GM15510 (cell line): ENCODE data around the gene TFG.

Source experiments
- POLR2A ChIP-seq: IDR thresholded peaks from 3 replicates; pipeline ENCODE4 v1.6.1; 2011; ENCODE audit warnings: borderline replicate concordance; ENCODE audit not compliant: insufficient read length; ENCODE audit errors: extremely low read depth

TFG gene

GRCh38 chr3:100775669-100776068 lies 66.4 kb downstream of the TFG start:
- no peak for TF ChIP-seq POLR2A

DNA sequence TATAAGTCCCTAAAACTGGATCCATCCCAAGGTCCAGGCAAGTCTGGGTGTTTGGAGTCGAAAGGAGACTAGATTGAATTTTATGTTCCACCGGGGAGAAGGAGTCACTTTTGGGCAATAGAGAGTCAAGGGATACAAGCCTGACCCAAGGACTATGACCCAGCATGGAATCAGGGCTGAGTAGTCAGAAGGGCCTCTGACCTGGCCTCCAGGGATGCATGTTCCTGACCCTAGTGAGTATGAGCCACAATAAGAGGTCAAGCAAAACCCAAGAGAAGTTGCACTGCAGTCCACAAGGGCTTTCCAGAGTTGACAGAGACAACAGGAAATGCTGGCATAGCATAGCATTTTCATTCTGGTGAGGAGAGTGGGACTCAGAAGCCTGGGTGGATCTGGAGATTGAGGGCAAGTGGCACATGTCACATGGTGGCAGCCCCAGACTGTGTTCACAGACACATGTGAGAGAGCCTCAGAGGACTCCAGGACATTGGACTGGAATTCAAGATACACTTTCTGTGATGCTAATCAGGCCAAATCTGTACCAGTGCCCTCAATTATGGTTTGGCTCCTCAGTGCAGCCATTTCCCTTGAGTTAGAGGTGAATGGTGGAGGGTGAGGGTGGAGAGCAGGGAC lies 66.9 kb downstream of the TFG start:
- no peak for TF ChIP-seq POLR2A

- TF ChIP-seq POLR2A, result no peak
Observed at GRCh38 chr3:100776746-100777145, 67.5 kb downstream of the TFG start.

DNA sequence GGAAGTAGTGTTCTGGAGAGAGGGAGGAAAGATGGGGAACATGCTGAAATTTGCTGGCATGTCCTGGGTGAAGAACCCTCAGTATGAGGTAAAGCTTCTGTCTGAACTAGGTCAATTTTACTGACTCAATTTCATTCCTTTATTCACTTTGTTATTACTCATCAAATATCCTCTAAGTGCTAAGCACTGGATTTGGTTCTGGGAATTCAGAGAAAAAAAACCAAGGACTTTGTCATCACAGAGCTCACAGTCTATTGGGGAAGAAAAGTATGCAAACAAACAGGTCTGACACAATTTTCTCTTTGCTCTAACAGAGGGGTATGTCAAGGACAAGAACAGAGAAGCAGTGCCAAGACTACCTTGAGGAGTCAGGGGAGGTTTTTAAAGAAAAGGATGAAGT lies 68.0 kb downstream of the TFG start:
- TF ChIP-seq POLR2A, result no peak

GRCh38 chr3:100779480-100779879 lies 70.2 kb downstream of the TFG start:
- no peak for TF ChIP-seq POLR2A

GRCh38 chr3:100780071-100780622 lies 70.9 kb downstream of the TFG start:
- TF ChIP-seq POLR2A, result no peak

DNA sequence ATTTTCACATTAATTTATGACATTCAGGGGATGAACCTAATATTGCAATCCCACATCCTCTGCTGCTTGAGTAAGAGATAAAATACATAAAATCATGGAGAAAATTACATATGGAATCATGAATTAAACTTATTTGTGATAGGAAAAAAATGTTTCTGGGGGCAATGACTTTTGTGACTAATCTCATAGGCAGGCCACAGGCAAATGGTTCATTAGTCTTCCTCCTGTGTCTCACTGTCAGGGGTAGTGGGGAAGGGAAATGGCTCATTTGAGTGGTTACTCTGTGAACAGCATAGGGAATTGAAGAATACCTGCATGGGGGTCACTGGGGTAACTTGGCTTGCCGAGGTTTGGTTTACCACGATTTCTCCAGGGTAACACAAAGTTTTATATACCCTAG lies 72.0 kb downstream of the TFG start:
- TF ChIP-seq POLR2A, result no peak

DNA sequence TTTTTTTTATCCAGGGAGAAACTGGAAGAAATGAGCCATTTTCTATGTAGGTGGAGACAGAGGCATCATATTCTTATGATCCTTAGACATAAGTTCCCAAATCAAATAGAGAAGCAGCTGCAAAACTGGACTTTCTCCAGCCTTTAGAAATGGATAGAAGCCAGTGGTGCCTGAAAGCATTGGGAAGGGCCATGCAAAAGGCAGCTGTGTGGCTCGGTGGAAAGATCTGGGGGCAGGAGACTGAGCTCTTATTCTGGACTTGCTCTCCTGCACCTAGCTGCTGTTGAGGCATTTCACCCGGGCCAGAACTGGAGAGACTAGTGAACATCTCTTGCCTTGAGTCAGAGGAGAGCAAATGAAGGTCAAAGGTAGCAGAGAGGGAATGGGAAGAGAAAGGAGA lies 73.1 kb downstream of the TFG start:
- TF ChIP-seq POLR2A, result no peak

DNA sequence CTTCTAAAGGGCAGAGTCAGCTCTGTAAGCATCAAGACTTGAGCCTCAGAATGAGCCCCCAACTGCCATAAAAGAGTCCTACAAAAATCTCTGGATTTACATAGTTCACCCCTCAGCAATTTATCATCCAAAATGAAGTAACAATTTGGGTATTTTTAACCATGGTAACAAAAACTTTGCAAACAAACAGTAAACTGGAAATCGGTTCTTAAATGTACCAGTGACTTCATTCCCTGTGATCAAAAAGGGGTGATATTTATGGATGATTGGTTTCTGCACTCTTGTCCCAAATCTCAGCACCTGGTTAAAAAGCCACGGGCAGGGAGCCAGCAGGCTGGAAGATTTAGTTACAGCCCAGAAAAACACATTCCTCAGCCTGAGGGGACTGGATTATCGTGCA lies 73.6 kb downstream of the TFG start:
- TF ChIP-seq POLR2A, result no peak

GRCh38 chr3:100783619-100784018 lies 74.3 kb downstream of the TFG start:
- TF ChIP-seq POLR2A, result no peak

- TF ChIP-seq POLR2A, result no peak
Observed at GRCh38 chr3:100789579-100789978, 80.3 kb downstream of the TFG start.

DNA sequence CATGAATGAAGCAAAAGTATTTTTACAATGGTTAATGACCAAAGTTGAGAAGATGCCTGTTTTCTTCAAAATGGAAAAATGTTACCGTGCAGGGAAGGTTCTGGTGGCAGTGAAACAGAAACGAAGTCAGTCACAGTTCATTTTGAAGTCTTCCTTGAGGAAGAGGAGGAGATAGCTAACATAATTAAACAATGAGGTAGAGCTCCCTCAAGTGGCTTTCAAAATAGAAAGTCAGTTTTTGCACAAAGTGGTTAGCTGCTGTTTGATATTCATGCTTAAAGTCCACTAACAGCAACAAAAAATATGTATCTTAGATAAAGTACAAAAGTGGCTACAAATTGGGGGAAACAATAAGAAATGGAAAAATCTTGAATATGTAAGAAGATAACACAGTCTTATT lies 87.3 kb downstream of the TFG start:
- TF ChIP-seq POLR2A, result no peak

GRCh38 chr3:100798012-100798411 lies 88.7 kb downstream of the TFG start:
- no peak for TF ChIP-seq POLR2A
